Type B pancreatic cell (in vitro differentiated cells): ENCODE data around the gene CYB5RL. TPM values are rescaled to one million over a fixed set of nuclear protein-coding genes. Genes with fewer than 3 reads are reported as not detected.
"Not testable (repeated sequence)": the region's sequence is repeated elsewhere in the genome, so short reads cannot be mapped to it uniquely, and the experiment has no call there.

ENCODE experiments used
- DNase-seq: peaks from one replicate; pipeline ENCODE4 v3.0.0; 2021; ENCODE audit warnings: mixed read lengths; ENCODE audit not compliant: unreplicated experiment; ENCODE audit errors: extremely low spot score
- H3K27ac Mint-ChIP-seq: 2 replicates; pipeline ENCODE4 v1.8.0; 2021; ENCODE audit warnings: mild to moderate bottlenecking, mixed read lengths
- H3K27me3 Mint-ChIP-seq: 2 replicates; pipeline ENCODE4 v1.8.0; 2021; ENCODE audit warnings: mixed read lengths
- H3K36me3 Mint-ChIP-seq: 2 replicates; pipeline ENCODE4 v1.8.0; 2021; ENCODE audit warnings: mixed read lengths
- H3K4me1 Mint-ChIP-seq: one replicate; pipeline ENCODE4 v1.8.0; 2021; ENCODE audit warnings: mixed read lengths; ENCODE audit not compliant: unreplicated experiment
- H3K4me3 Mint-ChIP-seq: 2 replicates; pipeline ENCODE4 v1.8.0; 2021; ENCODE audit warnings: mild to moderate bottlenecking, mixed read lengths
- H3K9me3 Mint-ChIP-seq: 2 replicates; pipeline ENCODE4 v1.8.0; 2021; ENCODE audit warnings: mixed read lengths
- total RNA-seq: library from RNA; stranded (reverse); gene quantifications from 2 replicates; pipeline ENCODE4 v1.2.1, GENCODE V29; 2021; ENCODE audit warnings: low replicate concordance
- TF ChIP-seq, protein P1 (sequence below): fragments of 200-600 bp; sonication (generic); conservative IDR thresholded peaks from 2 replicates; pipeline ENCODE4 v1.5.0; 2021; ENCODE audit warnings: antibody characterized with exemption, mild to moderate bottlenecking

CYB5RL gene
- total RNA-seq, 1 donor from 2014 or later, result 10.9 TPM

DNA sequence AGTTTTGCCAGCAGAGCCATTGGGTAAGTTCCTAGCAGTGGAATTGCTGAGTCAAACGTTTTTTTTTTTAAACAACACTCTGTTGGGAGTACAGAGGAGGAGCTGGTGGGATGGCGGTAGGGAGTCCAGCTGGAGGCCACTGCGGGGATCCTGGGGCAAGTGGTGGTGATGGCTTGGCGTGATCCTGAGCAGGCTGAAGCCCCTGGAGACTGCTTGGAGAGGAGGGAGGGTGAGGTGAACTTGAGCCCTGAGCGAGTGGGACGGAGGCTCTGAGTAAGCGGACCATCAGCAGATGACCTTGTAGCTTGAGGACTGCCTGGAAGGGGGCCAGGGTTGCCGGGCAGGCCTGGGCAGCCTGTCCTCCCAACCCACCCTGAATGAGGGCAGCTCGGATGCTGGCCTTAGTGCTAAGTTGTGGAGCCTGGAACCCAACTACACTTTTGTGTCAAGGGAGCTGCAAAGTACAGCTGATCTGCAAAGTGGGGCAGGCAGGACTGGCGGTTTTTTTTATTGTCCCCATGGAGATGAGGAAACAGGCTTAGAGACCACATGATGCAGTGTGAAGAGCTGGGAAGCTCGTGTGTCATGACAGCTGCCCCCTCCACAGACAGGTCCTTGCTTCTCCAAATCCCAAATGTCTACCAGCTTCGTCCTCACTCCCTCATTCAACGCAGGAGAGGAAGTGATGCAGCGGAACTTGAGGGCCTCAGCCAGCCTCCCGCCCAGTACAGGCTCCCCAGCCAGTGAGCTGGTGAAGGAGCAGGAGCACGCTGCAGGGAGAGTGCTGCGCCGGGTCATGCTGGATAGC is 20.4 kb upstream of the CYB5RL start:
- no peaks in the 10 kb centered on the region for H3K9me3 Mint-ChIP-seq
- peak overlapping the region; percentile 24 for H3K27ac Mint-ChIP-seq
- TF ChIP-seq, protein P1, sequence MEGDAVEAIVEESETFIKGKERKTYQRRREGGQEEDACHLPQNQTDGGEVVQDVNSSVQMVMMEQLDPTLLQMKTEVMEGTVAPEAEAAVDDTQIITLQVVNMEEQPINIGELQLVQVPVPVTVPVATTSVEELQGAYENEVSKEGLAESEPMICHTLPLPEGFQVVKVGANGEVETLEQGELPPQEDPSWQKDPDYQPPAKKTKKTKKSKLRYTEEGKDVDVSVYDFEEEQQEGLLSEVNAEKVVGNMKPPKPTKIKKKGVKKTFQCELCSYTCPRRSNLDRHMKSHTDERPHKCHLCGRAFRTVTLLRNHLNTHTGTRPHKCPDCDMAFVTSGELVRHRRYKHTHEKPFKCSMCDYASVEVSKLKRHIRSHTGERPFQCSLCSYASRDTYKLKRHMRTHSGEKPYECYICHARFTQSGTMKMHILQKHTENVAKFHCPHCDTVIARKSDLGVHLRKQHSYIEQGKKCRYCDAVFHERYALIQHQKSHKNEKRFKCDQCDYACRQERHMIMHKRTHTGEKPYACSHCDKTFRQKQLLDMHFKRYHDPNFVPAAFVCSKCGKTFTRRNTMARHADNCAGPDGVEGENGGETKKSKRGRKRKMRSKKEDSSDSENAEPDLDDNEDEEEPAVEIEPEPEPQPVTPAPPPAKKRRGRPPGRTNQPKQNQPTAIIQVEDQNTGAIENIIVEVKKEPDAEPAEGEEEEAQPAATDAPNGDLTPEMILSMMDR, result no peak
- H3K4me3 Mint-ChIP-seq, result no peak overlapping the region
- peaks cover 25% of the 10 kb centered on the region for H3K4me1 Mint-ChIP-seq
- peaks cover 20% of the 10 kb centered on the region for H3K36me3 Mint-ChIP-seq
- H3K27me3 Mint-ChIP-seq, result no peaks in the 10 kb centered on the region
- DNase-seq, result no peak

- Mint-ChIP-seq H3K4me1 (peaks cover 22% of the 10 kb centered on the region), H3K4me3 (no peak overlapping the region), H3K27me3 (no peaks in the 10 kb centered on the region), H3K36me3 (peaks cover 20% of the 10 kb centered on the region), H3K9me3 (no peaks in the 10 kb centered on the region), H3K27ac (peak overlapping the region; percentile 24)
- no peak for DNase-seq
- TF ChIP-seq, protein P1, result no peak
These were observed 19.8 kb upstream of the CYB5RL start for GRCh38 chr1:54219688-54220003.

GRCh38 chr1:54218883-54219687 is 19.3 kb upstream of the CYB5RL start:
- TF ChIP-seq, protein P1, result no peak
- Mint-ChIP-seq H3K9me3 (no peaks in the 10 kb centered on the region), H3K27me3 (no peaks in the 10 kb centered on the region), H3K36me3 (peaks cover 21% of the 10 kb centered on the region), H3K4me1 (peaks cover 16% of the 10 kb centered on the region), H3K27ac (no peak overlapping the region), H3K4me3 (no peak overlapping the region)
- no peak for DNase-seq

DNA sequence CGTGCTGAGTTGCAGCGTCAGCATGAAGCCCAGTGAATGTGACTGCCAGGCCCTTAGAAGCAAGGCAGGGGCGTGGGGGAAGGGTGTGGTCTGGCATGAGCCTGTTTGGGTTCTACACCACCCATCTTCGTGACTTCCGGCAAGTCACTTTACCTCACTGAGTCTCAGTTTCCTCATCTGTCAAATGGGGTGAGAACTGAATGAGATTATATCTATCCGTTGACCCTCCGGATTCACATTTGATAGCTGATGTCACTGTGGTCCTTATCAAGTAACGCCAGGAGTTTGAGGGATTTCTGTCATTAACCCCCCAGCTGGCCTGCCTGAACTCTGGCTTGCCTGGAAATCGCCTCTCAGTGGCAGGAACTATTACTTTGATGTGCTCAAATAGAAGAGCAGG is 15.7 kb upstream of the CYB5RL start:
- Mint-ChIP-seq H3K4me1 (peaks cover 5% of the 10 kb centered on the region), H3K27me3 (no peaks in the 10 kb centered on the region), H3K4me3 (no peak overlapping the region), H3K9me3 (no peaks in the 10 kb centered on the region), H3K36me3 (peaks cover 30% of the 10 kb centered on the region), H3K27ac (no peak overlapping the region)
- DNase-seq, result no peak
- TF ChIP-seq, protein P1, result no peak

- Mint-ChIP-seq H3K9me3 (no peaks in the 10 kb centered on the region), H3K4me3 (no peak overlapping the region), H3K27me3 (no peaks in the 10 kb centered on the region), H3K36me3 (peaks cover 41% of the 10 kb centered on the region), H3K27ac (no peak overlapping the region), H3K4me1 (no peaks in the 10 kb centered on the region)
- no peak for DNase-seq
- TF ChIP-seq, protein P1, result no peak
These were observed 13.0 kb upstream of the CYB5RL start for GRCh38 chr1:54212872-54213271.

DNA sequence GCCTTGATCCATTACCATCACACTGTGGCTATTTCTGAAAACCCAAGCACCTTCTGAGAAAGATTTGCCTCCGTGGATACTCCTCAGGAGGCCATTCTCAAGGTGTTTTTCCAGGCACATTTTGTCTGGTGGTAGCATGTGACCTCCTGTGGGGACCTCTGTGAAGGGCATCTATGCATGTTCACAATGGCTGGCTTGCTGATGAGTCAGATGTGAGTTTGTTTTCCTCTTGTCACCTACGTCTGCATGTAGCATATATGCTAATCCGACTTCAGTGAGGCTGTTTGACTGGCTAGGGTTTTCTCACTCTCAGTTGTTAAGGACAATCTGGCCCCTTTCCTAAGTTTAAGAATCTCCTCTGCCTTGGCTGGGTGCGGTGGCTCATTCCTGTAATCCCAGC is 8.1 kb upstream of the CYB5RL start:
- H3K9me3 Mint-ChIP-seq, DNase-seq, H3K27me3 Mint-ChIP-seq, H3K4me1 Mint-ChIP-seq, H3K27ac Mint-ChIP-seq, H3K4me3 Mint-ChIP-seq: not testable (repeated sequence)
- H3K36me3 Mint-ChIP-seq, result peaks cover 34% of the 10 kb centered on the region
